HG02798 (cell line): ENCODE results near the gene PCTP.

Source experiments
- ATAC-seq: cut with Tn5 transposase; IDR thresholded peaks from one replicate; pipeline ENCODE4 v1.9.1; 2021; ENCODE audit warnings: mild to moderate bottlenecking; ENCODE audit not compliant: unreplicated experiment, poor library complexity

PCTP gene

GRCh38 chr17:55749985-55750384 is 866 bp upstream of the PCTP start:
- no peak for ATAC-seq

GRCh38 chr17:55751720-55752250 is 934 bp downstream of the PCTP start:
- no peak for ATAC-seq

GRCh38 chr17:55756689-55757088 is 5.8 kb downstream of the PCTP start:
- no peak for ATAC-seq

DNA sequence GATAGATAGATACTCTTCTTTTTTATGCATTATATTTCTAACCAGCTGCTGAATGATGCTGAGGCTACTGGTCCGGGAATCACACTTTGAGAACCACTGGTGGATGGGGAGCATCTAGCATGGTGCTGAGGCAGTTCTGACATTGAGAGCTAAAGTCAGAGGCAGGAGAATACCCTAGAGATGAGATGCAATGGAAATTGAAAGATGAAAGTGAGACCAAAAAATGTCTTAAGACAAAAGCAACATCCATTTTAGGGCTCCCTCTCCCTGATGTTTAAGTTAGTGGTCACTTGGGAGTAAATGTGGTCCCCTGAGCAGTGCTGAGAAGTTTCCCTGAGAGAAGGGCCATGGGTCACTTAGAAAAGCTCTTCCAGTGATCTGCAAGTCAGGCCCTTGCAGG is 6.8 kb downstream of the PCTP start:
- ATAC-seq, result peak; percentile 65

GRCh38 chr17:55758171-55758570 is 7.3 kb downstream of the PCTP start:
- ATAC-seq, result no peak

DNA sequence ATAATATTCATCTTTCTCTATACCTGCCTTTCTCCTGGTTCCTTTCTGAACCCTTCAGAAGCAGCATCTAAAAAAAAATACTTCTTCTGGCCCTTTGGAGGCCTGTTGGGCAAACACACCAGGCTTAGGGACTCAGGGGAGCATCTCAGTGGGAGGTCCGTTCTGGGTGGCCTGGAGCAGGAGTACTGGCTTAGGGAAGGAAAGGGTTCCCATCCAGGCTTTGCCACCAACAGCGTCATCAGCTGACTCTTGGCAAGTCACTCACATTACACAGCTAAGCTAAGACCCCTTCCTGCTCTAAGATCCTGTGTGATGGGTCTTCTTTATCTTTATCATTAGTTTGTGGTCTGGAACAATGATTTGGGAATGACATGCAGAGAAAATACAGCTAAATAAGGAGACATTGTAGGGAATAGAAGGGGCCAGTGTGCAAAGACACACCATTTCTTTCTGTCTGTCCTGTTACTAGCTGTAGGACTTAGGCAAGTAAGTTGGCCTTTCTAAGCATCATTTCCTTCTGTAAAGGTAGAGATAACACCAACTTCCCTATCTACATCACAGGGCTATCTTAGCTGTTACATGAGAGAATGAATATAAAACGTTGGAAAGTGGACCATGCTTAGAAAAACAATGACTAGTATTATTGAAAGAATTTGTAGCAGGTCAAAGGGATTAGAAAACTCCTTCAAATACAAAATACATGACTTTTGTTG is 9.9 kb downstream of the PCTP start:
- ATAC-seq, result no peak

GRCh38 chr17:55762086-55762858 is 11.4 kb downstream of the PCTP start:
- ATAC-seq, result no peak

DNA sequence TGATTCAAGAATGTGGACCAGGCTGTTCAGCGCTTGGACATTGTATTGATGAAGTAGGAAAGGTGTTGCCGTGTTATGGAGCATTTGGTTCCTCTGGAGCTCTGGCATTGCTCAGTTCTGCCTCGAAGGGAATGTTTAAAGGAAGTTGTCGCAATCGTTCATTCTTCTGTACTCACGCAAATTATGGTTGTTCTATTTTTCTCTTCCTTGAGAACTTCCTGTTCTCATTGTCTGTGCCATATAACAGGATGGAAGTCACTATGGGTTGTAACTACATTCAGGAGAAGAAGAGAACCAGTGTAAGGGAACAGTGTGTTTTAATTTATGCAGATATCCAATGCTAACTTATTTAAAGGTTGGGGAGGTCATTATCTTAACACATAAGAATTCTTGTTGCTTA is 13.0 kb downstream of the PCTP start:
- no peak for ATAC-seq

DNA sequence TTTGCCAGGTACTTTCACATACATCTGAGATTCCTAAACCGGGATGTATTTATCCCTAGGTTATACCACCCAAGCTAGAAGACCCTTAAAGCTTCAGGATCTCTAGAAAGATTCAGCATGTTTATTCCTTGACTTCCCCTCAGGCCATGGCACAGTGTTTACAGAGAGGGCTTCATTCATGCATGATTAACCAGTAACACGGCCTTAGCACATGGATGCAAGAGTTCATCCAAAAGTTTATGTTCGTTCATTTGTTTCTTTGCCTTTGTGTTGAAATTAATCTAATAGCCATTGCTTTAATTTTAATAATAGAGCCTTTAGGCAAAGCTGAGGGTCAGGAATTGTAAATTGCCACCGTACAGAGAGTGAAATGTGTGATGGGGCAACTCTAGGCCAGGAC is 13.8 kb downstream of the PCTP start:
- ATAC-seq, result no peak

GRCh38 chr17:55765472-55765871 is 14.6 kb downstream of the PCTP start:
- no peak for ATAC-seq

GRCh38 chr17:55768936-55769624 is 18.2 kb downstream of the PCTP start:
- ATAC-seq, result no peak

DNA sequence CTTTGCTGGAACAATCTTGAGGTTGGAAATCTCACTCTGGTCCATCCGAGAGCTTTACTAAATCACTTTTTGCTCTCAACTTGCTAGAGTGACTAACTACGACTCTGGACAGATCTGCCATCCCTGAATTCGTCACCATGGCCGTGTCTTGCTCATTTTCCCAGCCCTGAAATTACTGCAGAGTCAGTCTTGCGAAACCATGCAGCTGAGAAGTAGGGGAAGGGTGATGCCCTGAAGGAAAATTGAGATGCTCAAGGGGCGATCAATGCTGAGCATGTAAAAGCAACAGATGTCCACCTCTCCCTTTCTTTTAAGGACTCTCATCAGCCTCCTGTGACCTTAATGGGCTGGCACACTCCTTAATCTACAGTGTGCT is 18.8 kb downstream of the PCTP start:
- no peak for ATAC-seq

DNA sequence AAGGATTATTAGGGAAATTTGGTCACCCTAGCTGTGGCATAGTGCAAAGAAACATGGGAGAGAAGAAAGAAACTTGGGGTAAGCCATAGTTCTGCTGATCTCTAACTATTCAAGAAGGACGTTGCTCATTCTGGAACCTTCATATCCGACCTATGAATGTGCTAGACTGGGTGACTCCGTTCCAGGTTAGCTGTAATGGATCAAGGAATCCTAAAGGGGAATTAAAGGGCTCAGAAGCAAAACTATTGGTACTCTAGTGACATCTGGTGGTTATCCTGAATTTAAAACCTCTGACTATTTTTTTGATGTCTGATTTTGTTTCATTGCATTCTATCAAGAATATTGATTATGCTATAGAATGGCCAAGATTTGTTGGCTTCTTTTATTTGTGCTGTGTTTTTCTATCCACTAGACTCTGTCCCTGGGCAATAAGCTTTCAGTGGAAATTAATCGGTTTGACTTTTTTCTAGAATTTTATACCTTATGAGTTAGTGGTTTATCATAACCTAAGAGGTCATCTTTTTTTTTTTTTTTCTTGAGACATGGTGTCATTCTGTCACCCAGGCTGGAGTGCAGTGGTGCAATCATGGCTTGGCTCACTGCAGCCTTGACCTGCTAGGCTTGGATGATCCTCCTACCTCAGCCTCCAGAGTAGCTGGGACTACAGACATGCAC is 19.5 kb downstream of the PCTP start:
- ATAC-seq, result no peak

- ATAC-seq, result no peak
Measured at GRCh38 chr17:55772086-55772485, 21.2 kb downstream of the PCTP start.

GRCh38 chr17:55773671-55774070 is 22.8 kb downstream of the PCTP start:
- no peak for ATAC-seq

DNA sequence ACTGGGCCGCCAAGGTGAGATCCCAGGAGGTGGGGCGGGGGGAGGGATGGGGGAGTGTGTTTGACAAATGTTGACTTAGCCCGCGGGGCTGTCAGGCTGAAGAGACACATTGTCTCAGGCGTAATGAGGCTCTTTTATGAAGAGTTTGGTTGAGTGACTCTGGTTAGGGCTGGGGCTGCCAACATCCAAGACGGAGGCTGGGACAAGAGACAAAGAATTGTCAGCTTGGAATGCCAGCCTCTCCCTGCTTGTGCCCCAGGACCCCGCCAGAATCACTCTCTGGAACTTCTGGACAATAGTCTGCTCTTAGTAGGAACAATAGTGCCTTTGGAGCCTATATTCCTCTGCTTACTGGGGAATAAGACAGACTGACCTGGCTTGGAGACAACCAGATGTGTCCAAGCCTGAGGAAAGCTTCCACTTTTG is 24.0 kb downstream of the PCTP start:
- no peak for ATAC-seq

DNA sequence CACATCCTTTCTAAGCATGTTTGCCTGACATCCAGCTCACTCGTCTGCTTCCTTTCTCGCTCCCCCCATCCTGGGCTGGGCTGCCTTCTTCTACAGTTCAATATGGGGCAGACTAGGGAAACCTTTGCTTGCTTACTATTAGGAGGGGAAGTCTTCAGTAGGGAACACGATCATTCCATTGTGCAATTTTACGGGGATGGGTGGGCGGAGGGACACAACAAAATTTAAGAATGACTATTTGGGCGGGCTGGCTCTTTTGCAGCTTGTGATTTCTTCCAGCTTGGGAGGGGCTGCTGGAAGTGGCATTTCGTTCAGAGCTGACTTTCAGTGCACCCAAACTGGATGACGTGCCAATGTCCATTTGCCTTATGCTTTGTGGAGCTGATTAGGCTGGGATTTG is 25.4 kb downstream of the PCTP start:
- no peak for ATAC-seq

GRCh38 chr17:55777471-55777971 is 26.7 kb downstream of the PCTP start:
- ATAC-seq, result no peak

GRCh38 chr17:55778389-55779118 is 27.7 kb downstream of the PCTP start:
- ATAC-seq, result no peak
